ENCODE data around the gene MDN1.
"Not testable (repeated sequence)": the region's sequence is repeated elsewhere in the genome, so short reads cannot be mapped to it uniquely, and the experiment has no call there.

Gene MDN1

DNA sequence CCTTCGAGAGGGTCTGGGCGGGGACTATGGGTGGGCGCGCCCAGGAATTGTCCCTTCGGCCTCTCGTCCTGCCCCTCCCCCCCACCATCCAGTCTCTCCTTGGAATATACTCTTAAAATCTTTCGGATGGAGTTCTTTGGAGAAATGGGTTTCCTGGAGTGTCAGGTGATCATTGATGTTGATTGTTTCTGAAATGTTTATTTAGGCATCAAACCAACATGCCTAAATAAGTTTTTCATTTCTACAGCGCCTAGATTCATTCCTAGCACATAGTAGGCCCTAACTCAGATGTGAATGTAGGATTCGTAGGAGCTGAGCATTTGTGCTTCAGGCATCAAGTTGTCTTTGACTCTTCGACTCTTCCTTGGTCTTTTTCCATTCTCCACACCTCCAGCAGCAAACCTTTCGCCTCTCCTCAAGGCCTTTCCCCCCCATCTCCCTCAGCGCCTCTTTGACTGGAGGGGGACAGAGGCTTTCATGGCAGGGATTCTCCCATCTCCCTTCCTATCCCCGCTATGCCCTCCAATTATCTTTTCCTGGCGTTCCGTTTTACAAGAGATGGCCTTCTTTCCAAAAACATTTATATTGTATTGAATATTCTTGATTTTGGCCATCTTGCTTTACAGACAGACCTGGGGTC lies 10.7 kb upstream of the MDN1 start:
- H3K27ac ChIP-seq: peak overlapping the region; percentile 87
- TF ChIP-seq, protein P1, sequence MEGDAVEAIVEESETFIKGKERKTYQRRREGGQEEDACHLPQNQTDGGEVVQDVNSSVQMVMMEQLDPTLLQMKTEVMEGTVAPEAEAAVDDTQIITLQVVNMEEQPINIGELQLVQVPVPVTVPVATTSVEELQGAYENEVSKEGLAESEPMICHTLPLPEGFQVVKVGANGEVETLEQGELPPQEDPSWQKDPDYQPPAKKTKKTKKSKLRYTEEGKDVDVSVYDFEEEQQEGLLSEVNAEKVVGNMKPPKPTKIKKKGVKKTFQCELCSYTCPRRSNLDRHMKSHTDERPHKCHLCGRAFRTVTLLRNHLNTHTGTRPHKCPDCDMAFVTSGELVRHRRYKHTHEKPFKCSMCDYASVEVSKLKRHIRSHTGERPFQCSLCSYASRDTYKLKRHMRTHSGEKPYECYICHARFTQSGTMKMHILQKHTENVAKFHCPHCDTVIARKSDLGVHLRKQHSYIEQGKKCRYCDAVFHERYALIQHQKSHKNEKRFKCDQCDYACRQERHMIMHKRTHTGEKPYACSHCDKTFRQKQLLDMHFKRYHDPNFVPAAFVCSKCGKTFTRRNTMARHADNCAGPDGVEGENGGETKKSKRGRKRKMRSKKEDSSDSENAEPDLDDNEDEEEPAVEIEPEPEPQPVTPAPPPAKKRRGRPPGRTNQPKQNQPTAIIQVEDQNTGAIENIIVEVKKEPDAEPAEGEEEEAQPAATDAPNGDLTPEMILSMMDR (IDR thresholded peaks at IDR 0.05): no peak
- TF ChIP-seq ZFX (IDR thresholded peaks at IDR 0.05; ENCODE audit: borderline replicate concordance): no peak

DNA sequence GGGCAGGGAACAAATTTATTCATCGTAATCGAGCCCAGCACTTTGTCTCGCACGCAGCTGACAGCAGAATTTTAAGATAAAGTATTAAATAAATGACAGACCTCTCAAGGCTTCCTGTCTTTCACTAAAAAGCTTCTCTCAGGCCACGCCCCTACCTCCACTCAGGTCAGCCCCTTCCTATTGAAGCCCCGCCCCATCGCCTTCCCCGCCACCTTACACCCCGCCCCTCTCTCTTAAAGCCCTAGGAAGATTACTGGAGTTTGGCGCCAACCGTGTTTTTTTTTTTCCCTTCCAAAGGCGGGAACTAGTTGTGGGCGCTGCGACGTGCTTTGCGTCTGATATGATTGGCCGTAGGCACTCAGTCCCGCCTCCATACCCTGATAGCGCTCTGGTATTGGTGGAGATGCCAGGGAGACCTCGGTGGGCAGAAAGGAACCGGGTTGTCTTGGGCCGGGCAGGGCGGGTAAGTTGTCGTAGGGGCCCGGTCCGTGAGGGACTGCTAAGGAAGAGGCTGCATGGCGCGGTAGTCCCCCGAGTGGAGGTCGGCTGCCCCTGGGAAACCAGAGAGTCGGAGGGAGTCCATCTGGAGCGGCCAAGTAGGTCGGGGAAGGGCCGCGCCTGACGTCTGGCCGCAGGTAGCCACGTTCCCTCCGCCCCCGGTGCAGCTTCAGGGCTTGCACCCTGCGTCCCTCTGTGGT lies 10.0 kb upstream of the MDN1 start, which contains the start of gene CASP8AP2:
Gene CASP8AP2 (plus strand): TSS at position 409 of the 698 bp plus-strand sequence.
- peak within 1 kb of the TSS; percentile 87 for H3K27ac ChIP-seq
- TF ChIP-seq, protein P1 (IDR thresholded peaks at IDR 0.05): no peak
- TF ChIP-seq ZFX (IDR thresholded peaks at IDR 0.05; ENCODE audit: borderline replicate concordance): no peak

DNA sequence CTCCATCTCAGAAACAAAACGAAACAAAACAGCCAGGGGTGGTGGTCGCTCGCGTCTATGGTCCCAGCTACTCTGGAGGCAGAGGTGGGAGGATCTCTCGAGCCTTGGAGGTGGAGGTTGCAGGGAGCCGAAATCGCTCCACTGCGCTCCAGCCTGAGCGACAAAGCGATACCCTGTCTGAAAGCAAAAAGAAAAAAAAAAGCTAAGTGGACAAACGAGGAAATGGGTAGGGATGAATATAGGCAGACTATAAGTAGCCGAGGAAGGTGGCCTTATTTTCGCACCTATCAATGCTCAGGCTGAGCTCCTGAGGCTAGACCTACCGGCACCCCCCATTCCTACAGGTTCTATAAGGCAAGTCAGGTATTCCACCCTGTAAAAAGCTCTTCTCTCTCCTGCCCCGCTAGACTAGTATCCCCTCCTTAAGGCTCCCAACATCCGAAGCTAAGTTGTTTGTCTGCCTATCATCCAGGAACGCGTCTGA lies 9.4 kb upstream of the MDN1 start:
- H3K27ac ChIP-seq: peak overlapping the region; percentile 87
- TF ChIP-seq ZFX (IDR thresholded peaks at IDR 0.05; ENCODE audit: borderline replicate concordance): no peak
- TF ChIP-seq, protein P1 (IDR thresholded peaks at IDR 0.05): no peak

DNA sequence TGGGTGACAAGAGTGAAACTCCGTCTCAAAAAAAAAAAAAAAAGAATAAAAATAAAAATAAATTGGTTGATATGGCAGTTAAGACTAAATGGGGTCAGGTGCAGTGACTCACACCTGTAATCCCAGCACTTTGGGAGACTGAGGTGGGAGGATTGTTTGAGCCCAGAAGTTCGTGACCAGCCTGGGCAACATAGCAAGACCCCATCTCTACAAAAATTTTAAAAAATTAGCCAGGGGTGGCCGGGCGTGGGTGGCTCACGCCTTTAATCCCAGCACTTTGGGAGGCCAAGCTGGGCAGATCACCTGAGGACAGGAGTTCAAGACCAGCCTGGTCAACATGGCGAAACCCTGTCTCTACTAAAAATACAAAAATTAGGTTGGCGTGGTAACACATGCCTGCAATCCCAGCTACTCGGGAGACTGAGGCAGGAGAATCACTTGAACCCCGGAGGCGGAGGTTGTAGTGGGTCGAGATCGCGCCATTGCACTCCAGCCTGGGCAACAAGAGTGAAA lies 8.9 kb upstream of the MDN1 start:
- peak overlapping the region; percentile 87 for H3K27ac ChIP-seq

DNA sequence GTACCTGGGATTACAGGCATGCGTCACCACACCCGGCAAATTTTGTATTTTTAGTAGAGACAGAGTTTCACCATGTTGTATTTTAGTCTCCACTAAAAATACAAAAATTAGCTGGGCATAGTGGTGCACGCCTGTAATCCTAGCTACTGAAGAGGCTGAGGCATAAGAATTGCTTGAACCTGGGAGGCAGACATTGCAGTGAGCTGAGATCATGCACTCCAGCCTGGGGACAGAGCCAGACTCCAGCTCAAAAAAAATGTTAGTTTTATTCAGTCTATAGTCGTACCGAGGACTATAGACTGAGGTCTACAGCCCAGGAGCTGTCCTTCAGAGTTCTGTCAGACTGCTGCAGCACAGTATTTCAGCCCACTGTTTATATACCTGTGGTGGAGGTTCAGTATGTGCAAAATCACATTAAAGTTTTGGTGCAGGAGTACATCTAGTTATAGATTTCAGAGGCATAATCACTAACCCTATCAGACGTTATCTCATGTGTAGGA lies 6.5 kb upstream of the MDN1 start:
- TF ChIP-seq, protein P1 (IDR thresholded peaks at IDR 0.05): no peak
- TF ChIP-seq ZFX (IDR thresholded peaks at IDR 0.05; ENCODE audit: borderline replicate concordance): no peak
- H3K27ac ChIP-seq: no peak overlapping the region

DNA sequence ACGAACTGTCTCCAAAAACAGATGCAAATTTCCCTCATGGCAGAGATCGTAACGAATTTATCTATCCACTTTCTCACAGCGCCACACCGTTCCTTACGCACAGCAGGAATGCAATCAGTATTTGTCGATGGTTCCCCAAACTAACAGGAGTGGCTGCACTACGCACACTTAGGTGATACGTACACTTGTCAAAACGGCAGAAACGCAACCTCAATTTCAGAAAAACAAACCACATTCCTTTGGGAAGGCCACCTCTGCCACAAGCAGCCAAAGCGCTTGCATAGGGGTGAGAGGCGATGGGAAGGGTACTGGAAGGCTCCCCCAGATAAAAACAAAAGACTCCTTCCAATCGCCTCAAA lies 638 bp downstream of the MDN1 start:
- no peak for TF ChIP-seq ZFX (IDR thresholded peaks at IDR 0.05; ENCODE audit: borderline replicate concordance)
- TF ChIP-seq, protein P1 (IDR thresholded peaks at IDR 0.05): peak; percentile 8; the same call in 1 of the 2 replicates
- H3K27ac ChIP-seq: peak overlapping the region; percentile 82

DNA sequence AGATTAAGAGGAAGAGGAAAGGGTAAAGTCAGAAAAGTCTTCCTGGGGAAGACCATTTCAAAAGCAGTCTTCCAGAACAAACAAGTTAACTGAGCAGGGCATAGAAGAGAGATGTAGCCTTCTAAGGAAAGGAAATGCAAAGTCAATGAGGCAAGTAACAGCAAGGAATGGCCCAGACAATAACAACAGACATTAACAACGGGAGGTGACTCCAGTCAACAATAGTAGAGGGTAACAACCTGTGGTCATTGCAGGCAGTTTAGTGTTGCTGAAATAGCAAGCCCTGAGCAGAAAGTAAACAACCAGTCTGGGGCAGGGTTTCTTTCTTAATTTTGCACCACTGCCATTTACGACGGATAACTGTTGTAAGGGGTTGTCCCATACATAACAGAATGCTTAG lies 2.1 kb downstream of the MDN1 start:
- no peak overlapping the region for H3K27ac ChIP-seq
- TF ChIP-seq ZFX (IDR thresholded peaks at IDR 0.05; ENCODE audit: borderline replicate concordance): no peak
- TF ChIP-seq, protein P1 (IDR thresholded peaks at IDR 0.05): no peak

DNA sequence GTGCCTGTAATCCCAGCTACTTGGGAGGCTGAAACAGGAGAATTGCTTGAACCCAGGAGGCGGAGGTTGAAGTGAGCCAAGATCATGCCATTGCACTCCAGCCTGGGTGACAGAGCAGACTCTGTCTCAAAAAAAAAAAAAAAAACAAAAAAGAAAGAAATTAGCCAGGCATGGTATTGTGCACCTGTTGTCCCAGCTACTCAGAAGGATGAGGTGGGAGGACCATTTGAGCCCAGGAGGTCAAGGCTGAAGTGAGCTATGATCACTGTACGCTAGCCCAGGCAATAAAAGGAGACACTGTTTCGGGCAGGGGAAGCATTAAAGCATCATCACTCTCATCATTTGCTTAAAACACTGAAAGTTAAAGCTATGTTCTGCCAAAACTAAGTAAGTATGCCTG lies 6.2 kb downstream of the MDN1 start:
- H3K27ac ChIP-seq: not testable (repeated sequence)

All from 22Rv1 (cell line).